Right lobe of liver (tissue), 6 donors: ENCODE data around the gene FGR. TPM values are rescaled to one million over a fixed set of nuclear protein-coding genes. Genes with fewer than 3 reads are reported as not detected.

Experiments
- ATAC-seq, 4 donors: fragments of 200-7000 bp; cut with Tn5 transposase; one replicate each; pipeline ENCODE4 v1.9.1; 2020; ENCODE audit warnings: mild to moderate bottlenecking in 4 of 4, moderate library complexity in 4 of 4
- DNase-seq, 3 donors: peaks; one replicate each; pipeline ENCODE4 v3.0.0-alpha.2; 2020
- H3K27ac ChIP-seq, 3 donors: fragments of 200-600 bp; one replicate each; pipeline ENCODE4 v1.8.0; 2022
- H3K27me3 ChIP-seq, 2 donors: fragments of 200-600 bp; one replicate each; pipeline ENCODE4 v1.8.0; 2022
- H3K36me3 ChIP-seq, 4 donors: fragments of 200-600 bp; sonication (generic) in 1 of 4; one replicate each; pipeline versions ENCODE4 v1.5.1 to v1.8.0; 2017 to 2022; ENCODE audit warnings: control low read depth in 1 of 4
- H3K4me1 ChIP-seq, 4 donors: fragments of 200-600 bp; sonication (generic) in 1 of 4; one replicate each; pipeline versions ENCODE4 v1.5.1 to v1.8.0; 2017 to 2022; ENCODE audit warnings: control low read depth in 1 of 4
- H3K4me3 ChIP-seq, 3 donors: fragments of 200-600 bp; one replicate each; pipeline ENCODE4 v1.8.0; 2022
- H3K9me3 ChIP-seq, 4 donors: fragments of 200-600 bp; sonication (generic) in 1 of 4; one replicate each; pipeline versions ENCODE4 v1.5.1 to v1.8.0; 2017 to 2022; ENCODE audit warnings: control low read depth in 1 of 4
- CTCF ChIP-seq, 4 donors: fragments of 200-600 bp in 3 of 4; fragments of 450-650 bp in 1 of 4; IDR thresholded peaks; one replicate each; pipeline versions ENCODE4 v1.5.1 to v1.8.0; 2016 to 2022; ENCODE audit warnings: antibody characterized with exemption in 4 of 4, mild to moderate bottlenecking in 2 of 4
- POLR2A ChIP-seq: fragments of 450-650 bp; IDR thresholded peaks from one replicate; pipeline ENCODE4 v1.6.1; 2017; ENCODE audit warnings: antibody characterized with exemption, mild to moderate bottlenecking
- WGBS: methylation state at CpG from one replicate; pipeline ENCODE4 v1.1.6; 2018; ENCODE audit warnings: low coverage, low lambda C conversion rate; ENCODE audit not compliant: insufficient coverage; ENCODE audit errors: missing lambda C conversion rate; 5-methylcytosine and 5-hydroxymethylcytosine counted together
- intact Hi-C, 2 donors: fragments of 100-400 bp; cut with DNase I; formaldehyde crosslinking; loops; one replicate each; pipeline versions ENCODE4 v1.11.2 to v1.14.1; 2022
- total RNA-seq, 6 experiments: library from RNA; depleted of rRNA in 2 of 6; stranded (reverse); fragments of >200 nt in 2 of 6; fragmentation: NEBNext Ultra II Directional in 3 of 6; extraction: Animal tissue kit (Norgen Biotek cat#: 25700) in 3 of 6; gene quantifications; one replicate each; pipeline versions ENCODE4 v1.1.0 to v1.2.4, GENCODE V29; 2016 to 2023
- donor health status: DM: no; HTN: yes; CAD: no.
- donor health status: DM: no; HTN: no; CAD: no.
- donor health status: DM: no; HTN: no; CAD: no.
- donor health status: DM: no; HTN: yes; CAD: no.
- donor health status: DM: no; HTN: yes; CAD: no.

Gene FGR
- total RNA-seq, 6 experiments from 2014 or later, result 2.5 to 10.0 (median 6.3) TPM

- intact Hi-C loops, result no loop called here
- Histone ChIP-seq H3K4me3 (no peak overlapping the region), H3K27me3 (no peaks in the 10 kb centered on the region), H3K9me3 (no peaks in the 10 kb centered on the region), H3K4me1 (no peaks in the 10 kb centered on the region), H3K36me3 (no peaks in the 10 kb centered on the region), H3K27ac (no peak overlapping the region)
- no peak for ATAC-seq
- TF ChIP-seq POLR2A (no peak), CTCF (IDR thresholded peaks at IDR 0.05) (no peak)
- WGBS, result 89% methylated on average over 3 of the region's 5 CpGs
- DNase-seq, result no peak
Measured at GRCh38 chr1:27647328-27647727, 12.3 kb upstream of the FGR start.

GRCh38 chr1:27646676-27647075, 11.7 kb upstream of the FGR start:
- Histone ChIP-seq H3K36me3 (no peaks in the 10 kb centered on the region), H3K9me3 (no peaks in the 10 kb centered on the region), H3K27me3 (no peaks in the 10 kb centered on the region), H3K4me1 (no peaks in the 10 kb centered on the region), H3K27ac (no peak overlapping the region), H3K4me3 (no peak overlapping the region)
- intact Hi-C loops, result no loop called here
- ATAC-seq, result peak in 1 of 4 donors; percentile 13
- TF ChIP-seq CTCF (IDR thresholded peaks at IDR 0.05), result no peak
- no peak for TF ChIP-seq POLR2A
- no peak for DNase-seq
- WGBS, result 95% methylated on average over 7 of the region's 8 CpGs

- no peaks in the 10 kb centered on the region for H3K4me1 ChIP-seq
- H3K27ac ChIP-seq, result no peak overlapping the region
- whole genome bisulfite sequencing, result no CpG with 5 or more reads among the region's 4 CpGs
- no peaks in the 10 kb centered on the region for H3K36me3 ChIP-seq
- DNase-seq, result no peak
- peak in 1 of 4 donors; percentile 19 for ATAC-seq
- TF ChIP-seq CTCF (IDR thresholded peaks at IDR 0.05), result no peak
- no peak for TF ChIP-seq POLR2A
- intact Hi-C loops, result no loop called here
- no peak overlapping the region for H3K4me3 ChIP-seq
- H3K9me3 ChIP-seq, result no peaks in the 10 kb centered on the region
- H3K27me3 ChIP-seq, result no peaks in the 10 kb centered on the region
Measured at GRCh38 chr1:27645071-27645415, 10.1 kb upstream of the FGR start.

- H3K9me3 ChIP-seq, result no peaks in the 10 kb centered on the region
- intact Hi-C loops, result no loop called here
- no peaks in the 10 kb centered on the region for H3K36me3 ChIP-seq
- WGBS, result 77% methylated on average over 5 of the region's 5 CpGs
- no peak for DNase-seq
- H3K27me3 ChIP-seq, result no peaks in the 10 kb centered on the region
- no peak for ATAC-seq
- H3K4me3 ChIP-seq, result no peak overlapping the region
- TF ChIP-seq POLR2A (no peak), CTCF (IDR thresholded peaks at IDR 0.05) (no peak)
- no peak overlapping the region for H3K27ac ChIP-seq
- H3K4me1 ChIP-seq, result no peaks in the 10 kb centered on the region
Measured at GRCh38 chr1:27644369-27645070, 9.5 kb upstream of the FGR start.
